ENCODE measurements around the gene NFU1. TPM values are rescaled to one million over a fixed set of nuclear protein-coding genes. Genes with fewer than 3 reads are reported as not detected.
A peak's percentile ranks its signal among the peaks of the same experiment; 100 is the strongest.
"Not testable (repeated sequence)": the region's sequence is repeated elsewhere in the genome, so short reads cannot be mapped to it uniquely, and the experiment has no call there.

Gene NFU1
- total and polyA plus RNA-seq, 2 experiments from 2014 or later: 39.9 to 102 TPM

GRCh38 chr2:69356471-69356870, 80.8 kb downstream of the NFU1 start (continued):
- TF ChIP-seq REST (IDR thresholded peaks at IDR 0.05; ENCODE audit: unreplicated experiment) (no peak), JUNB (IDR thresholded peaks at IDR 0.05; ENCODE audit: unreplicated experiment) (no peak)

GRCh38 chr2:69354976-69355375, 82.3 kb downstream of the NFU1 start:
- Mint-ChIP-seq H3K36me3 (ENCODE audit: low read depth) (peaks cover 61% of the 10 kb centered on the region), H3K4me1 (peaks cover 33% of the 10 kb centered on the region; the same call in 2 of the 3 replicates)
- not testable (repeated sequence) for H3K9me3 Mint-ChIP-seq; H3K27me3 ChIP-seq (ENCODE audit: insufficient read depth); H3K4me2 ChIP-seq; H3K27me3 Mint-ChIP-seq (ENCODE audit: insufficient read depth, low read depth, poor library complexity); H3K4me3 Mint-ChIP-seq; H3K4me3 ChIP-seq; H3K9me2 ChIP-seq (ENCODE audit: insufficient read depth); ATAC-seq; H2AFZ ChIP-seq; H4K20me1 ChIP-seq (replicated peaks; ENCODE audit: insufficient read depth); DNase-seq (ENCODE audit: low spot score); H3F3A ChIP-seq (replicated peaks; ENCODE audit: low read depth); H3K79me2 ChIP-seq (replicated peaks; ENCODE audit: insufficient read depth); H3K27ac ChIP-seq (ENCODE audit: low read depth); H3K27ac Mint-ChIP-seq
- Histone ChIP-seq H3K36me3 (ENCODE audit: insufficient read depth) (peaks cover 17% of the 10 kb centered on the region), H3K4me1 (ENCODE audit: insufficient read depth) (peaks cover 19% of the 10 kb centered on the region; the same call in 1 of the 2 replicates)

- no peak overlapping the region for H3K4me3 ChIP-seq
- DNase-seq (ENCODE audit: low spot score) (no peak), ATAC-seq (no peak)
- peaks cover 8% of the 10 kb centered on the region; the same call in 1 of the 2 replicates for H3K4me1 ChIP-seq (ENCODE audit: insufficient read depth)
- no peak overlapping the region for H3K4me3 Mint-ChIP-seq
- peak overlapping the region; percentile 27; the same call in 1 of the 2 replicates for H3K27ac ChIP-seq (ENCODE audit: low read depth)
- no peaks in the 10 kb centered on the region for H3K79me2 ChIP-seq (replicated peaks; ENCODE audit: insufficient read depth)
- H3F3A ChIP-seq (replicated peaks; ENCODE audit: low read depth): no peaks in the 10 kb centered on the region
- H3K9me3 Mint-ChIP-seq: no peaks in the 10 kb centered on the region
- no peak overlapping the region for H2AFZ ChIP-seq
- TF ChIP-seq ZNF114 (CRISPR knock-in tag; IDR thresholded peaks at IDR 0.05): no peak
- no peak for TF ChIP-seq JUNB (IDR thresholded peaks at IDR 0.05; ENCODE audit: unreplicated experiment)
- TF ChIP-seq CREB1 (CRISPR knock-in tag; IDR thresholded peaks at IDR 0.05; ENCODE audit: low read depth): no peak
- TF ChIP-seq ZNF331 (CRISPR knock-in tag; IDR thresholded peaks at IDR 0.05; ENCODE audit: low read depth): no peak
- H3K4me2 ChIP-seq: no peak overlapping the region
- no peaks in the 10 kb centered on the region for H3K27me3 ChIP-seq (ENCODE audit: insufficient read depth)
- peaks cover 3% of the 10 kb centered on the region for H3K27me3 Mint-ChIP-seq (ENCODE audit: insufficient read depth, low read depth, poor library complexity)
- no peaks in the 10 kb centered on the region for H4K20me1 ChIP-seq (replicated peaks; ENCODE audit: insufficient read depth)
- no peak overlapping the region for H3K27ac Mint-ChIP-seq
- peaks cover 21% of the 10 kb centered on the region; the same call in 2 of the 3 replicates for H3K4me1 Mint-ChIP-seq
- H3K36me3 ChIP-seq (ENCODE audit: insufficient read depth): peaks cover 23% of the 10 kb centered on the region
- H3K9me2 ChIP-seq (ENCODE audit: insufficient read depth): no peaks in the 10 kb centered on the region
- H3K36me3 Mint-ChIP-seq (ENCODE audit: low read depth): peaks cover 62% of the 10 kb centered on the region
Observed at GRCh38 chr2:69353360-69353759, 83.9 kb downstream of the NFU1 start.

GRCh38 chr2:69348781-69349180, 88.5 kb downstream of the NFU1 start:
- H3K4me3 Mint-ChIP-seq: no peak overlapping the region
- no peaks in the 10 kb centered on the region for H3K27me3 Mint-ChIP-seq (ENCODE audit: insufficient read depth, low read depth, poor library complexity)
- ATAC-seq (no peak), DNase-seq (ENCODE audit: low spot score) (no peak)
- Histone ChIP-seq H3F3A (replicated peaks; ENCODE audit: low read depth) (no peaks in the 10 kb centered on the region), H2AFZ (no peak overlapping the region), H3K9me2 (ENCODE audit: insufficient read depth) (no peaks in the 10 kb centered on the region), H3K36me3 (ENCODE audit: insufficient read depth) (peaks cover 29% of the 10 kb centered on the region), H3K27ac (ENCODE audit: low read depth) (peak overlapping the region; percentile 36; the same call in 1 of the 2 replicates), H4K20me1 (replicated peaks; ENCODE audit: insufficient read depth) (no peaks in the 10 kb centered on the region; the same call in 1 of the 2 replicates), H3K27me3 (ENCODE audit: insufficient read depth) (no peaks in the 10 kb centered on the region), H3K79me2 (replicated peaks; ENCODE audit: insufficient read depth) (no peaks in the 10 kb centered on the region), H3K4me1 (ENCODE audit: insufficient read depth) (no peaks in the 10 kb centered on the region), H3K4me3 (no peak overlapping the region), H3K4me2 (no peak overlapping the region)
- H3K36me3 Mint-ChIP-seq (ENCODE audit: low read depth): peaks cover 59% of the 10 kb centered on the region
- no peak overlapping the region for H3K27ac Mint-ChIP-seq
- no peaks in the 10 kb centered on the region for H3K4me1 Mint-ChIP-seq
- no peaks in the 10 kb centered on the region for H3K9me3 Mint-ChIP-seq
- TF ChIP-seq EZH2phosphoT487 (IDR thresholded peaks at IDR 0.05; ENCODE audit: unreplicated experiment) (no peak), JUNB (IDR thresholded peaks at IDR 0.05; ENCODE audit: unreplicated experiment) (no peak)

All from GM23338 (cell line).